ENCODE data around the gene PROK1.

GRCh38 chr1:110404401-110404800 is 46.5 kb upstream of the PROK1 start:
- no peak for TF ChIP-seq CTCF (IDR thresholded peaks at IDR 0.05)
- no peak for TF ChIP-seq EZH2 (IDR thresholded peaks at IDR 0.05; ENCODE audit: borderline replicate concordance, insufficient read depth, low read depth, low read length, poor library complexity, severe bottlenecking)

All from B cell (primary cell).